Lower leg skin (tissue), 3 donors: Measurements from ENCODE around the gene RAD51B.

Source experiments
- CTCF ChIP-seq, 3 donors: fragments of 450-650 bp; IDR thresholded peaks; one replicate each; pipeline ENCODE4 v1.5.1; 2016; ENCODE audit warnings: antibody characterized with exemption in 3 of 3, mild to moderate bottlenecking in 3 of 3, moderate library complexity in 2 of 3
- POLR2A ChIP-seq, 2 donors: fragments of 450-650 bp; IDR thresholded peaks; one replicate each; pipeline ENCODE4 v1.6.1; 2016 to 2017; ENCODE audit warnings: antibody characterized with exemption in 2 of 2, mild to moderate bottlenecking in 1 of 2, moderate library complexity in 1 of 2

- TF ChIP-seq POLR2A (IDR thresholded peaks at IDR 0.05) (no peak), CTCF (IDR thresholded peaks at IDR 0.05) (no peak)
Observed at GRCh38 chr14:67798731-67799130, 20.8 kb upstream of the RAD51B start.
